Epithelial cell of proximal tubule (primary cell): ENCODE results near the gene ASXL3. TPM values are rescaled to one million over a fixed set of nuclear protein-coding genes. Genes with fewer than 3 reads are reported as not detected.

Source experiments
- DNase-seq: peaks from one replicate; pipeline ENCODE4 v3.0.0-alpha.2; 2011; ENCODE audit warnings: low read depth
- H3K4me3 ChIP-seq: 2 replicates; pipeline ENCODE4 v1.5.1; 2011; ENCODE audit warnings: low read depth, mild to moderate bottlenecking, low read length
- total RNA-seq: library from RNA; depleted of rRNA; stranded (reverse); fragments of >200 nt; gene quantifications from 2 replicates; pipeline ENCODE4 v1.2.3, GENCODE V29; 2015
- TF ChIP-seq, protein P1 (sequence below): conservative IDR thresholded peaks from 2 replicates; pipeline ENCODE4 v1.5.1; 2012; ENCODE audit warnings: low read depth, mild to moderate bottlenecking, low read length

Gene ASXL3
- total RNA-seq, 1 donor from 2014 or later = 0.23 TPM

DNA sequence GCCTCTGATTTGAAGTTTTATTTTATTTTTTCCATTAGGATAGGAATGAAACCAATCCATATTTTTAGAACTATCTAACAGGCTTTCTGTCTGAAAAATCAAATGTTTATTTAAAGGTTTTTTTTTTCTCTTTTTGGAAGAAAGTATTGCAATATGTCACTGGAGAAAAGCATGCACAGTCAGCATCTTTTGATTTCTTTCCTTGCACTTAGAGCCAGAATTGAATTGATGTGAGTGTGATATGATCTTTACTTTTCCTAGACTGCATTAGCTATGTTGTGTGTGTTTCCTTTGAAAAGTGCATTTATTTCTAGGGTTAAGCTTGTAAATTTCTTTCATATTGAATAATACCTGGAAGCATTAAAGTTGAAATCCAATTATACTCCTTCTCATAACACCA is 87.6 kb downstream of the ASXL3 start:
- H3K4me3 ChIP-seq = no peak overlapping the region
- TF ChIP-seq, protein P1, sequence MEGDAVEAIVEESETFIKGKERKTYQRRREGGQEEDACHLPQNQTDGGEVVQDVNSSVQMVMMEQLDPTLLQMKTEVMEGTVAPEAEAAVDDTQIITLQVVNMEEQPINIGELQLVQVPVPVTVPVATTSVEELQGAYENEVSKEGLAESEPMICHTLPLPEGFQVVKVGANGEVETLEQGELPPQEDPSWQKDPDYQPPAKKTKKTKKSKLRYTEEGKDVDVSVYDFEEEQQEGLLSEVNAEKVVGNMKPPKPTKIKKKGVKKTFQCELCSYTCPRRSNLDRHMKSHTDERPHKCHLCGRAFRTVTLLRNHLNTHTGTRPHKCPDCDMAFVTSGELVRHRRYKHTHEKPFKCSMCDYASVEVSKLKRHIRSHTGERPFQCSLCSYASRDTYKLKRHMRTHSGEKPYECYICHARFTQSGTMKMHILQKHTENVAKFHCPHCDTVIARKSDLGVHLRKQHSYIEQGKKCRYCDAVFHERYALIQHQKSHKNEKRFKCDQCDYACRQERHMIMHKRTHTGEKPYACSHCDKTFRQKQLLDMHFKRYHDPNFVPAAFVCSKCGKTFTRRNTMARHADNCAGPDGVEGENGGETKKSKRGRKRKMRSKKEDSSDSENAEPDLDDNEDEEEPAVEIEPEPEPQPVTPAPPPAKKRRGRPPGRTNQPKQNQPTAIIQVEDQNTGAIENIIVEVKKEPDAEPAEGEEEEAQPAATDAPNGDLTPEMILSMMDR = no peak
- no peak for DNase-seq

DNA sequence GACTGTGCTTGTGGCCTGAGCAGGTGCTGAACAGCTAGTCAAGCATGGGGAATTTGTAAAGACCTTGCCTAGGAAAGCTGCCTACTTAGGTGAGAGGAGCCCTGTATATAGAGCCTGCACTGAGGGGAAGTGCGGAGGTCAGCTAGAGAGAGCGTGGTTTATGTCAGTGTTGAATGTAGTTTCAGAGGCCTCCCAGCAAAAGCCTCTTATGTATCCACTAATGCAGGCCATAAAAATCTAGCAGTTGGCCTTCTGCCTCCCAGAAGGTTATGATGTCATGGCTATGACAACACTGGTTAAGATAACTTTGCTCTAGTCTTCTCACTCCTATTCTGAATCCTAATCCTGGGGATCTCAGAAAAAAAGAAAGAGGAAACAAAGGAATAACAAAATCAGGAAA is 88.9 kb downstream of the ASXL3 start:
- no peak for DNase-seq
- H3K4me3 ChIP-seq = no peak overlapping the region
- TF ChIP-seq, protein P1 = no peak

DNA sequence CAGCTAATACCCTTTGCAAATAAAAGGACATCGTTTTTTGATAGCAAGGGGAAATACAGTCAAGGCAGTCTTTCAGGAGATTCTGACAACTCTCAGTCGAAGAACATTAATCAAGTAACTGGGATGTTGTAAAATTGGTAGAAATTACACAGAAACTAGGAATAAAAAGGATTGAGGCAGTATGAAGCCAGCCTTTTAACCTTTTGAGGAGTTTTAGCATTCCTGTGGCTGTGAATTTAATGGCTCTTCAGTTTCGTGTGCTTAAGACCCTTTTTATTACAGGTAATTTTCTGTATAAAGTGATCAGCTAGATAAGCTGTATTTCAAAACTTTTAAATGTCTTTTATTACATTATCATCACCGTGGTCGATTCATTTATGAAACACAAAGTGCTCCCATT is 91.6 kb downstream of the ASXL3 start:
- TF ChIP-seq, protein P1 = no peak
- DNase-seq = no peak
- no peak overlapping the region for H3K4me3 ChIP-seq

DNA sequence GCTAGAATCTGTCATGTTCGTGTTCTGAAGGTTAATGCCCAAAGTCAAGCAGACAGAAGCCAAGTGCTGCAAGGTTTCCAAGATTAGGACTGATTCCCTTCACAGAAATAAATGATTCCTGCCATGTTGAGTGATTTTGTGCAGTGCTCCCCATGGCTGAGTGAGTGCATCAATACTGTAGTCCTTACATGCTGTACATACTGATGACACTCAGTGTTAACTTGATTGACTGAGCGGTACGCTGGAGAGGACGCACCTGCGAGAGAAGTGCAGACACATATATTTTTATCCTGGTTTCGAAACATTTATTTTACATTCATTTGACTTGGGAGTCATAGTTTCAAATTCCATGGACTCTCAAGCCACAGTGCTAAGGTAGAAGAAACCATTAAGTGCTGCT is 92.0 kb downstream of the ASXL3 start:
- TF ChIP-seq, protein P1 = no peak
- DNase-seq = no peak
- H3K4me3 ChIP-seq = no peak overlapping the region

DNA sequence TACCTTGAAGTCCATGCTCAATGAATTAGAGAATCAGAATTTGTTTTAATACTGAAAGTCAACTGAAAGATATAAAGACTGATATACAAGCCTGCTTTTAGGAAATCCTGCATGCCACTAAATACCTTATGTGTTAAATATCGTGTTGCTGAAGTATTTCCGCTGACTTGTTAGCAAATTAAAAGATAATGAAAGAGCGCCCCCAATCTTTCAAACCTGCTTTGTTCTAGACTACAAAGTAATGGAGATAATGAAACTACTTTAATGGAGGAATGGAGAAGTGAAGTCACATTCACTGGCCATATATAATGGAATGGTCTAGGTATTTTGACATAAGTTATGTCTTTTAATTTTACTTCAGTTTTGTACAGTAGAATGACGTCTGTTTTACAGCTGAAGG is 95.7 kb downstream of the ASXL3 start:
- no peak overlapping the region for H3K4me3 ChIP-seq
- TF ChIP-seq, protein P1 = peak; percentile 10
- DNase-seq = no peak

DNA sequence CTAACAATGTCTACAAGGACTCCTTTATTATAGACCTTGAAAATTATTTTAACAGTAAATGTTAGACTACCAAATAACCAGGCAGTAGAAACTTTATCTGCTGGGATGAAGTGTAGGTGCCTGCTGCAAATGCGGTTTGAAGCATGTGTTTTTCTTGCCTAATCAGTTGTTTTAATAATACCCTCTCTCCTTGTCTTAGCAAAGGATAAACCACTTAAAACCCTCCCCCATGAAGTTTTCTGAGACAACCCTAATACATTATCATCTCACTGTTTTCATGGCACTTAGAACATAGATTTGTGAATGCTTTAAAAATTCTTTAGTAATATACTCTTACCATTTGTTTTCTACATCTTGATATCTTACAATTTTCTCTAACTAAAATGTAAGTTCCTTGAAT is 98.6 kb downstream of the ASXL3 start:
- DNase-seq = no peak
- H3K4me3 ChIP-seq = no peak overlapping the region
- TF ChIP-seq, protein P1 = no peak

DNA sequence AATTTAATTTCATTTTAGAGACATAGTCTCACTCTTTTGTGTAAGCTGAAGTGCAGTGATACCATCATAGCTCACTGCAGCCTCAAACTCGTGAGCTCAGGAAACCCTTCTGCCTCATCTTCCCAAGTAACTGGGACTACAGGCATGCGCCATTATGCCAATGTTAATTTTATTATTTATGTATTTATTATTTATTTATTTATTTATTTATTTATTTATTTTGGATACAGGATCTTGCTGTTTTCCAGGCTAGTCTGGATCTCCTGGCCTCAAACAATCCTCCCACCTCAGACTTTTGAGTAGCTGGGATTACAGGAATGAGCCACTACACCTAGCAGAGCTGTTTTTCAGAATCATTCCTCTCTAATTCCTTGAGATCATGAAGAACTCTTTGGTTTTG is 99.9 kb downstream of the ASXL3 start:
- TF ChIP-seq, protein P1 = no peak
- H3K4me3 ChIP-seq = no peak overlapping the region
- no peak for DNase-seq
